Testis (tissue), 2 donors: ENCODE results near the gene ZNF273.

Experiments used
- POLR2A ChIP-seq: fragments of 450-650 bp; IDR thresholded peaks from one replicate; pipeline ENCODE4 v1.6.1; 2017; ENCODE audit warnings: antibody characterized with exemption, mild to moderate bottlenecking, moderate library complexity
- TF ChIP-seq, protein P1 (sequence below), 3 experiments: fragments of 450-650 bp in 2 of 3; fragments of 200-600 bp in 1 of 3; sonication (generic) in 1 of 3; IDR thresholded peaks; one replicate each; pipeline ENCODE4 v1.5.1; 2016 to 2019; ENCODE audit warnings: antibody characterized with exemption in 3 of 3, mild to moderate bottlenecking in 2 of 3, moderate library complexity in 1 of 3

DNA sequence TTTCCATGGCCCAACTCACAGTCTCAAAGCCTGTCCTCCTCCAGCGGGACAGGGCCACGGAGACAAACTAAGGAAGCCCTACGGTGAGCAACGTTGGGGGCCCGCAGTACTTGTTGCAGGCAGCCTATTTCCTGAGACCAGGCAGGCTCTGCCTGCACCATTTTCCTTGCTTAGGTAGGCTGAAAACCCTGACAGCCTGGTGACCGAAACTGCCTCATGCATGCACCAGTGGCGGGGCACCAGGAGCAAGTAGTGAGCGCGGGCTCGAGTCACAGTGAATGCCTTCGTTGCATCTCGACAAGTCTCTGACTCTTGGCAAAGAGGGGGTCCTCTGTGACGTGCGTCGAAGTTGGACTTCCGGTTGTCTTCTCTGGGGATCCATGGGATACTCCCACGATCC, 23.3 kb upstream of the ZNF273 start:
- TF ChIP-seq POLR2A: no peak
- TF ChIP-seq, protein P1, sequence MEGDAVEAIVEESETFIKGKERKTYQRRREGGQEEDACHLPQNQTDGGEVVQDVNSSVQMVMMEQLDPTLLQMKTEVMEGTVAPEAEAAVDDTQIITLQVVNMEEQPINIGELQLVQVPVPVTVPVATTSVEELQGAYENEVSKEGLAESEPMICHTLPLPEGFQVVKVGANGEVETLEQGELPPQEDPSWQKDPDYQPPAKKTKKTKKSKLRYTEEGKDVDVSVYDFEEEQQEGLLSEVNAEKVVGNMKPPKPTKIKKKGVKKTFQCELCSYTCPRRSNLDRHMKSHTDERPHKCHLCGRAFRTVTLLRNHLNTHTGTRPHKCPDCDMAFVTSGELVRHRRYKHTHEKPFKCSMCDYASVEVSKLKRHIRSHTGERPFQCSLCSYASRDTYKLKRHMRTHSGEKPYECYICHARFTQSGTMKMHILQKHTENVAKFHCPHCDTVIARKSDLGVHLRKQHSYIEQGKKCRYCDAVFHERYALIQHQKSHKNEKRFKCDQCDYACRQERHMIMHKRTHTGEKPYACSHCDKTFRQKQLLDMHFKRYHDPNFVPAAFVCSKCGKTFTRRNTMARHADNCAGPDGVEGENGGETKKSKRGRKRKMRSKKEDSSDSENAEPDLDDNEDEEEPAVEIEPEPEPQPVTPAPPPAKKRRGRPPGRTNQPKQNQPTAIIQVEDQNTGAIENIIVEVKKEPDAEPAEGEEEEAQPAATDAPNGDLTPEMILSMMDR (IDR thresholded peaks at IDR 0.05): no peak
